RWPE1 (cell line): Measurements from ENCODE around the gene CDK14.
"Not testable (repeated sequence)": the region's sequence is repeated elsewhere in the genome, so short reads cannot be mapped to it uniquely, and the experiment has no call there.

Experiments
- CTCF ChIA-PET: fragments of 350-600 bp; sonication (Branson Sonifier 250); formaldehyde crosslinking; extraction: SDS; loops from one replicate; lab custom pipeline; 2021; lab: Yijun Ruan, JAX
- POLR2A ChIA-PET: fragments of 400-600 bp; formaldehyde crosslinking; extraction: SDS; loops from one replicate; lab custom pipeline; 2020; ENCODE audit warnings: antibody characterized with exemption; ENCODE audit not compliant: low non-redundant PET; lab: Yijun Ruan, JAX
- DNase-seq: peaks from one replicate; pipeline ENCODE4 v3.0.0; 2012; ENCODE audit warnings: low spot score
- H3K27ac ChIP-seq: fragments of 450-650 bp; 2 replicates; pipeline ENCODE4 v1.5.1; 2017
- CTCF ChIP-seq: fragments of 450-650 bp; conservative IDR thresholded peaks from 2 replicates; pipeline ENCODE4 v1.5.1; 2017; ENCODE audit warnings: low read depth, mild to moderate bottlenecking

Gene CDK14

GRCh38 chr7:90749774-90750173 lies 153.7 kb downstream of the CDK14 start:
- no peak for DNase-seq
- TF ChIP-seq CTCF: no peak
- CTCF ChIA-PET: no interaction called here
- POLR2A ChIA-PET: no interaction called here
- no peak overlapping the region for H3K27ac ChIP-seq

- CTCF ChIA-PET: no interaction called here
- DNase-seq: no peak
- no peak for TF ChIP-seq CTCF
- no peak overlapping the region for H3K27ac ChIP-seq
- POLR2A ChIA-PET: no interaction called here
These were observed 155.5 kb downstream of the CDK14 start for GRCh38 chr7:90751595-90751994.

- TF ChIP-seq CTCF: no peak
- ChIA-PET POLR2A (no interaction called here), CTCF (no interaction called here)
- no peak for DNase-seq
- no peak overlapping the region for H3K27ac ChIP-seq
These were observed 155.9 kb downstream of the CDK14 start for GRCh38 chr7:90752051-90752450.

- ChIA-PET CTCF (no interaction called here), POLR2A (no interaction called here)
- no peak for TF ChIP-seq CTCF
- no peak overlapping the region for H3K27ac ChIP-seq
- no peak for DNase-seq
These were observed 158.9 kb downstream of the CDK14 start for GRCh38 chr7:90755041-90755440.

- no peak for TF ChIP-seq CTCF
- H3K27ac ChIP-seq: no peak overlapping the region
- ChIA-PET CTCF (interaction anchor here (0.5 kb wide), 1 partner anchor 202 kb away, joined by 3 read pairs; no protein-coding TSS in a partner anchor), POLR2A (no interaction called here)
- DNase-seq: no peak
These were observed 160.2 kb downstream of the CDK14 start for GRCh38 chr7:90756366-90756765.

- CTCF ChIA-PET, DNase-seq, H3K27ac ChIP-seq, POLR2A ChIA-PET: not testable (repeated sequence)
These were observed 161.4 kb downstream of the CDK14 start for GRCh38 chr7:90757565-90757950.

- ChIA-PET POLR2A (no interaction called here), CTCF (no interaction called here)
- DNase-seq: no peak
- no peak for TF ChIP-seq CTCF
- no peak overlapping the region for H3K27ac ChIP-seq
These were observed 162.9 kb downstream of the CDK14 start for GRCh38 chr7:90758933-90759562.
